IMR-90 (cell line): ENCODE data around the gene ADGRB3. TPM values are rescaled to one million over a fixed set of nuclear protein-coding genes. Genes with fewer than 3 reads are reported as not detected.

Source experiments
- ATAC-seq: fragments of 200-7000 bp; cut with Tn5 transposase; 2 replicates; pipeline ENCODE4 v1.9.1; 2020; ENCODE audit warnings: low read depth, mild to moderate bottlenecking, moderate library complexity
- BruUV-seq: library from RNA; stranded (reverse); fragments of 400-500 nt; replicated peaks from 2 replicates; lab custom pipeline; 2021; lab: Mats Ljungman, UMichigan
- CTCF ChIA-PET: fragments of 300-600 bp; formaldehyde crosslinking; extraction: SDS; loops from one replicate; lab custom pipeline; 2021; ENCODE audit warnings: antibody characterized with exemption; lab: Yijun Ruan, JAX
- POLR2A ChIA-PET: fragments of 300-600 bp; sonication (Branson Sonifier 250); formaldehyde crosslinking; loops from one replicate; lab custom pipeline; 2022; ENCODE audit warnings: antibody characterized with exemption; ENCODE audit not compliant: unreplicated experiment; lab: Charles Lee
- DNase-seq: peaks from one replicate; pipeline ENCODE4 v3.0.0; 2013
- H2AFZ ChIP-seq: replicated peaks from 2 replicates; pipeline ENCODE3; 2013; ENCODE audit warnings: low read length, mild to moderate bottlenecking; ENCODE audit not compliant: poor library complexity
- H2AK5ac ChIP-seq: 2 replicates; pipeline ENCODE4 v1.6.1; 2013; ENCODE audit warnings: low read depth, low read length, inconsistent platforms
- H2AK9ac ChIP-seq: replicated peaks from 2 replicates; pipeline ENCODE3; 2013; ENCODE audit warnings: mild to moderate bottlenecking, low read depth, low read length, moderate library complexity; ENCODE audit not compliant: poor library complexity
- H2BK120ac ChIP-seq: 2 replicates; pipeline ENCODE4 v1.6.1; 2013; ENCODE audit warnings: low read depth, low read length, inconsistent platforms
- H2BK15ac ChIP-seq: 3 replicates; pipeline ENCODE4 v1.6.1; 2013; ENCODE audit warnings: low read depth, low read length, inconsistent platforms
- H2BK20ac ChIP-seq: 2 replicates; pipeline ENCODE4 v1.6.1; 2013; ENCODE audit warnings: low read depth, mild to moderate bottlenecking, inconsistent platforms, low read length, moderate library complexity
- H2BK5ac ChIP-seq: 2 replicates; pipeline ENCODE4 v1.6.1; 2013; ENCODE audit warnings: mild to moderate bottlenecking, low read depth, low read length, inconsistent platforms; ENCODE audit not compliant: poor library complexity, severe bottlenecking
- H3K14ac ChIP-seq: replicated peaks from 2 replicates; pipeline ENCODE4 v1.6.1; 2013; ENCODE audit warnings: low read depth, low read length, inconsistent platforms
- H3K18ac ChIP-seq: 2 replicates; pipeline ENCODE4 v1.6.1; 2013; ENCODE audit warnings: low read depth, low read length, control low read depth
- H3K23ac ChIP-seq: 2 replicates; pipeline ENCODE4 v1.6.1; 2013; ENCODE audit warnings: low read depth, low read length, inconsistent platforms
- H3K27ac ChIP-seq: 2 replicates; pipeline ENCODE4 v1.5.1; 2013; ENCODE audit warnings: mild to moderate bottlenecking, control low read depth, low read length; ENCODE audit not compliant: insufficient read depth
- H3K27me3 ChIP-seq: 2 replicates; pipeline ENCODE4 v1.6.1; 2013; ENCODE audit warnings: low read length; ENCODE audit not compliant: control insufficient read depth, insufficient read depth
- H3K36me3 ChIP-seq: 2 replicates; pipeline ENCODE4 v1.6.1; 2013; ENCODE audit warnings: low read length, mixed read lengths; ENCODE audit not compliant: control insufficient read depth, insufficient read depth
- H3K4ac ChIP-seq: 2 replicates; pipeline ENCODE4 v1.6.1; 2013; ENCODE audit warnings: low read depth, low read length, inconsistent platforms
- H3K4me1 ChIP-seq: 2 replicates; pipeline ENCODE4 v1.6.1; 2013; ENCODE audit warnings: low read length, mixed read lengths; ENCODE audit not compliant: control insufficient read depth, insufficient read depth
- H3K4me2 ChIP-seq: 2 replicates; pipeline ENCODE4 v1.6.1; 2013; ENCODE audit warnings: low read depth, mild to moderate bottlenecking, control low read depth, low read length, moderate library complexity
- H3K4me3 ChIP-seq: 2 replicates; pipeline ENCODE4 v1.5.1; 2013; ENCODE audit warnings: low read depth, mild to moderate bottlenecking, control low read depth, low read length, moderate library complexity; ENCODE audit not compliant: insufficient read depth
- H3K56ac ChIP-seq: 2 replicates; pipeline ENCODE4 v1.6.1; 2013; ENCODE audit warnings: low read length, inconsistent platforms; ENCODE audit not compliant: insufficient read depth; ENCODE audit errors: extremely low read depth
- H3K79me1 ChIP-seq, 2 experiments: 2 replicates each; pipeline ENCODE4 v1.6.1; 2013; ENCODE audit warnings: low read length in 2 of 2, inconsistent platforms in 1 of 2, low read depth in 1 of 2
- H3K9ac ChIP-seq: 2 replicates; pipeline ENCODE4 v1.6.1; 2013; ENCODE audit warnings: low read depth, low read length, control low read depth
- H3K9me1 ChIP-seq: 2 replicates; pipeline ENCODE4 v1.6.1; 2013; ENCODE audit warnings: low read length, inconsistent platforms; ENCODE audit not compliant: insufficient read depth
- H3K9me3 ChIP-seq: 2 replicates; pipeline ENCODE4 v1.6.1; 2013; ENCODE audit warnings: low read length; ENCODE audit not compliant: control insufficient read depth, insufficient read depth
- H4K20me1 ChIP-seq: 2 replicates; pipeline ENCODE4 v1.6.1; 2013; ENCODE audit warnings: low read length, inconsistent platforms; ENCODE audit not compliant: insufficient read depth
- H4K5ac ChIP-seq: 2 replicates; pipeline ENCODE4 v1.6.1; 2013; ENCODE audit warnings: mild to moderate bottlenecking, low read depth, low read length, control low read depth
- H4K8ac ChIP-seq, 2 experiments: 2 replicates each; pipeline ENCODE4 v1.6.1; 2013; ENCODE audit warnings: low read depth in 2 of 2, low read length in 2 of 2, control low read depth in 1 of 2, inconsistent platforms in 1 of 2
- H4K91ac ChIP-seq: 2 replicates; pipeline ENCODE4 v1.6.1; 2013; ENCODE audit warnings: low read depth, low read length, inconsistent platforms; ENCODE audit not compliant: insufficient read depth
- BHLHE40 ChIP-seq: fragments of 150-350 bp; IDR thresholded peaks from 2 replicates; pipeline ENCODE4 v1.6.1; 2016; ENCODE audit warnings: mild to moderate bottlenecking, low read depth, low read length
- CEBPB ChIP-seq: IDR thresholded peaks from 2 replicates; pipeline ENCODE4 v1.6.1; 2012; ENCODE audit warnings: low read depth, low read length, improper control_type of control experiment
- MAFK ChIP-seq: IDR thresholded peaks from 2 replicates; pipeline ENCODE4 v1.6.1; 2012; ENCODE audit warnings: low read depth, low read length, improper control_type of control experiment
- NFE2L2 ChIP-seq: fragments of 150-350 bp; IDR thresholded peaks from 2 replicates; pipeline ENCODE4 v1.6.1; 2016; ENCODE audit warnings: low read depth, mild to moderate bottlenecking, low read length
- RCOR1 ChIP-seq: IDR thresholded peaks from 2 replicates; pipeline ENCODE4 v1.6.1; 2012; ENCODE audit warnings: mild to moderate bottlenecking, low read length, improper control_type of control experiment; ENCODE audit not compliant: insufficient replicate concordance
- WGBS, 2 experiments: methylation state at CpG; one replicate each; pipeline versions ENCODE4 v1.1.5 to v1.1.7; 2013; ENCODE audit warnings: missing lambda C conversion rate in 2 of 2; ENCODE audit not compliant: insufficient read length in 1 of 2; ENCODE audit errors: extremely low coverage in 2 of 2; 5-methylcytosine and 5-hydroxymethylcytosine counted together
- dilution Hi-C: fragments of 300-500 bp; cut with HindIII; formaldehyde crosslinking; loops from one replicate; pipeline ENCODE4 v1.14.3; 2018; ENCODE audit warnings: low sequenced_read_pairs; ENCODE audit not compliant: unreplicated experiment
- in situ Hi-C: fragments of 300-500 bp; cut with MboI; formaldehyde crosslinking; loops from 3 replicates; pipeline ENCODE4 v1.14.3; 2019; ENCODE audit warnings: low sequenced_read_pairs, inconsistent platforms, mixed read lengths
- intact Hi-C: fragments of 100-400 bp; cut with micrococcal nuclease; formaldehyde crosslinking; loops from 2 replicates; pipeline ENCODE4 v1.10.0; 2022
- polyA plus RNA-seq, 3 experiments: library from polyadenylated mRNA; depleted of rRNA; stranded (reverse); fragments of >200 nt; gene quantifications; 2 replicates each; pipeline ENCODE4 v1.2.3, GENCODE V29; 2012; ENCODE audit warnings: low replicate concordance in 1 of 3
- total RNA-seq: library from RNA; depleted of rRNA; stranded (reverse); fragments of >200 nt; gene quantifications from 2 replicates; pipeline ENCODE4 v1.2.3, GENCODE V29; 2012

The ADGRB3 gene
- total and polyA plus RNA-seq, 2 of the 4 experiments (the other 2 are of a cell fraction) = not detected

- BruUV-seq = no TSS peak
- H2AK5ac ChIP-seq = no peak overlapping the region
Measured at GRCh38 chr6:69096681-69097080, 461.6 kb downstream of the ADGRB3 start.

More at GRCh38 chr6:69096681-69097080, 461.6 kb downstream of the ADGRB3 start:
- H4K8ac ChIP-seq = no peak overlapping the region
- dilution Hi-C loops = no loop called here
- in situ Hi-C loops = no loop called here
- H3K79me1 ChIP-seq = no peaks in the 10 kb centered on the region
- peak overlapping the region; percentile 37 for H2AK9ac ChIP-seq
- DNase-seq (no peak), ATAC-seq (no peak)
- no peak overlapping the region for H4K91ac ChIP-seq
- no peak overlapping the region for H3K14ac ChIP-seq
- no peak overlapping the region for H3K56ac ChIP-seq
- no peak overlapping the region for H2AFZ ChIP-seq
- H2BK15ac ChIP-seq = no peak overlapping the region
- no peak for TF ChIP-seq CEBPB
- no peak for TF ChIP-seq BHLHE40
- TF ChIP-seq NFE2L2 = no peak
- no peak for TF ChIP-seq RCOR1
- TF ChIP-seq MAFK = no peak
- no peak overlapping the region for H2BK20ac ChIP-seq
- WGBS, 2 experiments = no CpG with 5 or more reads among the region's 1 CpG
- no peak overlapping the region for H2BK120ac ChIP-seq
- no peaks in the 10 kb centered on the region for H4K20me1 ChIP-seq
- H3K27me3 ChIP-seq = no peaks in the 10 kb centered on the region
- no peaks in the 10 kb centered on the region for H3K9me3 ChIP-seq
- H3K4me1 ChIP-seq = no peaks in the 10 kb centered on the region
- H3K23ac ChIP-seq = no peak overlapping the region
- H3K9me1 ChIP-seq = no peaks in the 10 kb centered on the region
- no peak overlapping the region for H3K9ac ChIP-seq
- no peak overlapping the region for H3K18ac ChIP-seq
- ChIA-PET CTCF (interaction anchor here (0.7 kb wide), 1 partner anchor 751 kb away, joined by 3 read pairs; no protein-coding TSS in a partner anchor), POLR2A (no interaction called here)
- no peak overlapping the region for H2BK5ac ChIP-seq
- H3K4me2 ChIP-seq = no peak overlapping the region
- H3K4me3 ChIP-seq = no peak overlapping the region
- no peak overlapping the region for H3K27ac ChIP-seq
- no peak overlapping the region for H3K4ac ChIP-seq
- intact Hi-C loops = no loop called here
- H3K36me3 ChIP-seq = no peaks in the 10 kb centered on the region
- no peak overlapping the region for H4K5ac ChIP-seq
